ENCODE data around the gene SENP5.
A peak's percentile ranks its signal among the peaks of the same experiment; 100 is the strongest.
"Not testable (repeated sequence)": the region's sequence is repeated elsewhere in the genome, so short reads cannot be mapped to it uniquely, and the experiment has no call there.

SENP5 gene

GRCh38 chr3:196942226-196942914 lies 74.7 kb downstream of the SENP5 start, which contains the start of gene NCBP2:
NCBP2 (minus strand) TSS chr3:196942528; CDS start chr3:196942503, 25 bp downstream.
- peak; percentile 99 for DNase-seq

DNA sequence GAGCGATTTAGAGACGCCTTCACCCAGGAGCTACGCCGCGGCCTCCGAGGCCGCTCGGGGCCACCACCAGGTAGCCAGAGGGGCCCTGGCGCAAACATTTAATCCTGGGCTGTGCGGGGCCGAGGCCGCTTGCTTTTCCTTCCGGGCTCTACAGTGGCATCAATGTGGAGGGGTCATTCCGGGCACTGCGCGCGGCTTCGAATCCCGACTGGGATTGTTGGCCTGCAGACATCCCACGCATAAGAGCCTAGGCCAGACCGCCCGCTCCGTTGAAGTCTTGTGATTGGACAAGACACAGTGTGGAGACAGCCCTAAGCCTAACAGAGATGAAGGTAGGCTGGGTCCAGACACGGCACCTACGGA lies 75.2 kb downstream of the SENP5 start:
- DNase-seq: peak; percentile 25

GRCh38 chr3:196944037-196944790 lies 76.5 kb downstream of the SENP5 start:
- not testable (repeated sequence) for DNase-seq

GRCh38 chr3:196947136-196947859 lies 79.6 kb downstream of the SENP5 start:
- no peak for DNase-seq

GRCh38 chr3:196947860-196948441 lies 80.2 kb downstream of the SENP5 start:
- DNase-seq: no peak

- no peak for DNase-seq
These were observed 80.9 kb downstream of the SENP5 start for GRCh38 chr3:196948442-196949284.

- no peak for DNase-seq
These were observed 81.5 kb downstream of the SENP5 start for GRCh38 chr3:196949285-196949619.

- no peak for DNase-seq
These were observed 82.0 kb downstream of the SENP5 start for GRCh38 chr3:196949750-196950149.

GRCh38 chr3:196951371-196951770 lies 83.7 kb downstream of the SENP5 start:
- DNase-seq: no peak

DNA sequence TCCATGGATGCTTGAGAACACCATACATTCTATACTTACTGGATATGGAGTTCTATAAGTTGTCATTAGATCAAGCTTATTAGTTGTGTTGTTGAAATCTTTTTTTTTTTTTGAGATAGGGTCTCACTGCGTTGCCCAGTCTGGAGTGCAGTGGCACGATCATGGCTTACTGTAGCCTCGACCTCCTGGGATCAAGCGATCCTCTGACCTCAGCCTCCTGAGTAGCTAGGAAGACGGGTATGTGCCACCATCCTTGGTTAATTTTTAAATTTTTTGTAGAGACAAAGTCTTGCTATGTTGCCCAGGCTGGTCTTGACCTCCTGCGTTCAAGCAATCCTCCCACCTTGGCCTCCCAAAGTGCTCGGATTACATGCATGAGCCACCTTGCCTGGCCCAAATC lies 87.1 kb downstream of the SENP5 start:
- DNase-seq: no peak

DNA sequence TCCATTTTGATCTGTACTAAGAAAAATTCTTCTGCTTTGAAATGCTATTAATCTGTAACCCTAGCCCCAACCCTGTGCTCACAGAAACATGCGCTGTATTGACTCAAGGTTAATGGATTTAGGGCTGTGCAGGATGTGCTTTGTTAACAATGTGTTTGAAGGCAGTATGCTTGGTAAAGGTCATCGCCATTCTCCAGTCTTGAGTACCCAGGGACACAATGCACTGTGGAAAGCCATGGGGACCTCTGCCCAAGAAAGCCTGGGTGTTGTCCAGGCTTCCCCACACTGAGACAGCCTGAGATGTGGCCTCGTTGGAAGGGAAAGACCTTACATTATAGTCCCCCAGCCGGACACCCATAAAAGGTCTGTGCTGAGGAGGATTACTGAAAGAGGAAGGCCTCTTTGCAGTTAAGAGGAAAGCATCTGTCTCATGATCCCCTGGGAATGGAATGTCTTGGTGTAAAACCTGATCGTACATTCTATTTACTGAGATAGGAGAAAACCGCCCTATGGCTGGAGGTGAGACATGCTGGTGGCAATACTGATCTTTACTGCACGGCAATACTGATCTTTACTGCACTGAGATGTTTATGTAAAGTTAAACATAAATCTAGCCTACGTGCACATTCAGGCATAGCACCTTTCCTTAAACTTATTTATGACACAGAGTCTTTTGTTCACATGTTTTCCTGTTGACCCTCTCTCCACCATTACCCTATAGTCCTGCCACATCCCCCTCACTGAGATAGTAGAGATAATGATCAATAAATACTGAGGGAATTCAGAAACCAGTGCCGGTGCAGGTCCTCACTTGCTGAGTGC lies 94.6 kb downstream of the SENP5 start:
- no peak for DNase-seq

- DNase-seq: no peak
These were observed 95.4 kb downstream of the SENP5 start for GRCh38 chr3:196962930-196963630.

DNA sequence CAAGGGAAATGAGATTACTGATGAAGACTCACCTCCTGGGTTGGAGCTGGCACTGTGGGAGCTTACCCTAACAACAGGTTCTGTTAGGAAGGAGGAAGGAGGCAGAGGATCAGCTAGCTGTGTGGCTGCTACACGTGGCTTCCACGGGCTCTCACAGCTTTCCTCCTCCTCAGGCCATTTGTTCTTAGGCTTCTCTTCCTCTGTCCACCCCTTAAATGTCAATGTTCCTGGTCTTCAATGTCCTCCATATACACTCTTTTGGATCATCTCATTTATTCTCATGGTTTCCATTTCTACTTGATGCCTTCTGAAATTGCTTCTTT lies 95.9 kb downstream of the SENP5 start:
- no peak for DNase-seq

DNA sequence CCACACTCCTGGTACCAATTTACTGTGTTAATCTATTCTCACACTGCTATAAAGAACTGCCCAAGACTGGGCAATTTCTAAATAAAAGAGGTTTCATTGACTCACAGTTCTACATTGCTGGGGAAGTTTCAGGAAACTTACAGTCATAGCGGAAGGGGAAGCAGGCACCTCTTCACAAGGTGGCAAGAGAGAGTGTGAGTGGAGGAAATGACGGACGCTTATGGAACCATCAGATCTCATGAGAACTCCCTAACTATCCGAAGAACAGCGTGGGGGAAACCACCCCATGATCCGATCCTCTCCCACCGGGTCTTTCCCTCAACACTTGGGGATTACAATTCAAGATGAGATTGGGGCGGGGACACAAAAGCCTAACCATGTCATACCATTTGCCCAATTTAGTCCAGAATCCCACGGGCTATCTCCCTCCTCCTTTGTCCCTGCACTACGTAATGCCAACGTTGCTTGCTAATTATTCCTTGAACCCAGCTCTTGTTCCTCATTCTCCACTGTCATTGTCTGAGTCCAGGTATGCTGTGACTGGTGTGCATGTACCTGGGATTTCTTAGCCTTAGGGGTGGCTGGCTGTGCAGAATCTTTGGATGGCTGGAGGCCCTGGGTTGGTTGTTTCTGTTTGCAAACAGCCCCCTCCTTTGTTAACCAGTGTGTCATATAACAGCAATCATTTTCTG lies 97.5 kb downstream of the SENP5 start:
- DNase-seq: no peak

DNA sequence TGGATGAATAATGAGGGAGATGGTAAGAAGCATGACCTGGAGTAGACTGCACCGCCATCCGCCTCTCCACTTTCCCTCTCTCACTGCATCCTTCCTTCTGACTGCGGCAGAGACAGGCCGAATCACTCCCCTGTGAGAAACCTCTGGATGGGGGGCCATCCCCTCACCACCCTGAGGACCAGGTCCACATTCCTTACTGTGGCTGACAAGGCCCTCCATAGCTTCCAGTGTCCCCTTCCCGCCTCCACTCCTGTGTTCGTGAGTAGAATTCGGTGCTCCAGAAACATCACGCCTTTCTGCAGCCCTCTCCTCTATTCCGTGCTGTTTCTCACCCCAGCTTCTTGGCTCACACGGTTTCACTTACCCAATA lies 98.1 kb downstream of the SENP5 start:
- no peak for DNase-seq

DNA sequence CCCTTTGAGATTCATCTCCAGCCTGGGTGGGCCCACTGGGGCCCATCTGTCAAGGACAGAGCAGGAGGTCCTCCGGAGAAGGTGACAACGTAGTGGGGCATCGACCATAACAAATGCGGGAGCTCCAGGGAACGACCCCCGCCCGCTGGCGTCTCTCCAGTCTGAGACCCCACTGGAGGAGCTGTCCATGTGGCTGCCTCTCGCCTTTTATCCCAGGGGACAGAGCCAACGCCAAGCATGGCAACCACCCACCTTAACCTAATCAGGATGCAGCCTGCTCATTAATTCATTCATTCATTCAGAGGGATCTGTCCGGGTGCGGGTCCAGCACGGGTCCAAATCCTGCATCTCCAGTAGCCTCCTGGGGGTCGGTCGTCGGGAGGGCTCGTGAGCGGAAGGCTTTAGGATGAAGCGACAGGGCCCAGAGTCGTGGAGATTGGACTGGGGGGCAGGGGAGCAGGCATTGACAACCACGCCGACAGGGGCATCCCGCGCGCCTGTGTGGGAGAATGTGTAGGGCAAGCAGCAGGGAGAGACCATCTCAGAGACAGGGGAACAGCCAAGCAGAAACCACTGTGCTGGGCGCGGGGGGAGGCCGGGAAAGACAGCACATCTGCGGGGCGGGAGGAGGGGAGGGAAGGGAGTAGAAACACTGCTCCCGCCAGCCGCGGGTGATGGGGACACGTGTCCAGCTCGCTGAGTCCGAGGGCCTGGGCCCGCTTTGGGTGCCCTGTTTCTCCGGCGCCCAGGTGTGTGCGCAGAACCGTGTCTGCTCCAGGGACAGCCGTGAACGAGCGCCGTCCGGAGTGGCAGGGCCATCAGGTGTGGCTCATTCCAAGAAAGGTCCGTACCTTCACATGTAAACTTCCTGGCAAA lies 99.0 kb downstream of the SENP5 start:
- no peak for DNase-seq

DNA sequence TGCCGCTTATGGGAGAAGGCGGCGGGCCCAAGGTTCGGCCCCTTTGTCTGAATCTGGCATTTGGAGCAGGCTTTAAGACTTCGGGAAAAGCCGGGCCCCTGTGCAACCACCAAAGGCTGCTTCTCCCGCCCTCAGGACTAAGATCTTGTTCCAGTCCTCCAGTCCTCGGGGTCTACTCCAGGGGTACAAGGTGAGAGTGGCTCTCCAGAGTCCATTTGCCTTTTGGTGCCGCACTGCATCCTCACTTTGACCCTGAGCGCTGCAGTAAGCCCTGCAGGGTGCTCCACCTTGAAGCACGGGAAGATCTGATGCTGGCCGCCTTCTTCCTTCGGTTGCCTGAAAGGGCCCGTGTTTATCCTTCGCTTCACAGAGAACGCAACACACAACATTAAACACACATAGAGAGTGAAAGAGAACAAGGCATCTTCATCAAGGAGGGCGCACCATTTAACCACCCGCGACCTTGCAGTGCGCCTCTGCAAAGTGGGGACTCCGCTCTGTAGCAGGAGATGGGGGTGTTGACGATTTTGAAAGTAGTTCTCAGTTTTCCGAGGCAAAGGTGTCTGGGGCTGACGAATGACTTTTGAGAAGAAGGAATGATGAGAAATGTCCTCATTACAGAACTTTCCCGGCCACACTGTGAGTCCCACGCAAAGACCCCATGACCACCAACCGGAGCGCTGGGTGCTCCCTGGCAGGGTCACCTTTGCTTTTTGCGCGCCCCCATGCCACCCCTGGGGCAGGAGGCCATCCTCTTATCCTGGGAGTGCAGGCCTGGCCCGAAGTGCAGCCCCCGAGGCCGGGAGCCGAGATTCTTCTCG lies 99.9 kb downstream of the SENP5 start:
- no peak for DNase-seq

- DNase-seq: peak; percentile 26
These were observed 100.8 kb downstream of the SENP5 start, which contains the start of gene PIGZ for GRCh38 chr3:196968233-196969133. PIGZ (minus strand) TSS chr3:196968833; CDS start chr3:196952031, 16,802 bp downstream.

All from CD4-positive, alpha-beta T cell treated with Interleukin-10 for 1 hour (primary cell).